Esophagus squamous epithelium (tissue), 4 donors: ENCODE data around the gene SCUBE2.
"Not testable (repeated sequence)": the region's sequence is repeated elsewhere in the genome, so short reads cannot be mapped to it uniquely, and the experiment has no call there.

Experiments used
- CTCF ChIP-seq, 6 experiments: fragments of 450-650 bp in 4 of 6; fragments of 200-600 bp in 2 of 6; sonication (generic) in 2 of 6; IDR thresholded peaks; one replicate each; pipeline ENCODE4 v1.5.1; 2016 to 2019; ENCODE audit warnings: antibody characterized with exemption in 6 of 6, mild to moderate bottlenecking in 4 of 6, moderate library complexity in 4 of 6
- POLR2A ChIP-seq, 4 donors: fragments of 450-650 bp; IDR thresholded peaks; one replicate each; pipeline ENCODE4 v1.6.1; 2017; ENCODE audit warnings: antibody characterized with exemption in 4 of 4, mild to moderate bottlenecking in 4 of 4, moderate library complexity in 3 of 4

GRCh38 chr11:9098455-9098854 is 7.1 kb upstream of the SCUBE2 start:
- TF ChIP-seq CTCF, POLR2A (IDR thresholded peaks at IDR 0.05): not testable (repeated sequence)
